K562 (cell line): ENCODE data around the gene RNF222. TPM values are rescaled to one million over a fixed set of nuclear protein-coding genes. Genes with fewer than 3 reads are reported as not detected.

Source experiments
- ATF7 ChIP-seq: fragments of 450-650 bp; IDR thresholded peaks from 2 replicates; pipeline ENCODE4 v1.7.1; 2014; ENCODE audit warnings: mild to moderate bottlenecking, moderate library complexity
- CBX5 ChIP-seq: IDR thresholded peaks from 2 replicates; pipeline ENCODE4 v1.6.1; 2014; ENCODE audit warnings: low read depth, borderline replicate concordance
- CGGBP1 ChIP-seq: fragments of 250-450 bp; sonication (Bioruptor Pico); IDR thresholded peaks from 2 replicates; pipeline ENCODE4 v1.9.0; 2021; ENCODE audit warnings: mild to moderate bottlenecking
- CREB1 ChIP-seq, 2 experiments: sonication (generic) in 1 of 2; formaldehyde crosslinking in 1 of 2; IDR thresholded peaks; 2 replicates each; pipeline versions ENCODE4 v1.6.1 to v1.8.0; 2012 to 2022; ENCODE audit warnings: inconsistent platforms in 1 of 2, mild to moderate bottlenecking in 1 of 2, missing genetic modification reagents in 1 of 2, moderate library complexity in 1 of 2
- HMGN3 ChIP-seq: IDR thresholded peaks from 2 replicates; pipeline ENCODE4 v1.6.1; 2011; ENCODE audit warnings: borderline replicate concordance, low read depth, mild to moderate bottlenecking, mixed read lengths, low read length; ENCODE audit not compliant: insufficient read length; ENCODE audit errors: extremely low read depth
- MBD2 ChIP-seq: sonication (generic); IDR thresholded peaks from 2 replicates; pipeline ENCODE4 v1.6.1; 2016; ENCODE audit warnings: low read depth, borderline replicate concordance
- MEF2A ChIP-seq: IDR thresholded peaks from 2 replicates; pipeline ENCODE4 v1.6.1; 2011; ENCODE audit warnings: low read depth, mild to moderate bottlenecking, low read length, moderate library complexity; ENCODE audit not compliant: control insufficient read depth
- MTF1 ChIP-seq: fragments of 250-450 bp; sonication (Bioruptor Pico); IDR thresholded peaks from 2 replicates; pipeline ENCODE4 v1.9.0; 2021; ENCODE audit warnings: moderate library complexity, mild to moderate bottlenecking, inconsistent platforms, borderline replicate concordance
- PATZ1 ChIP-seq: fragments of 250-450 bp; sonication (Bioruptor Pico); IDR thresholded peaks from 2 replicates; pipeline ENCODE4 v1.5.0; 2020; ENCODE audit warnings: mild to moderate bottlenecking, borderline replicate concordance
- PKNOX1 ChIP-seq: fragments of 450-650 bp; IDR thresholded peaks from 2 replicates; pipeline ENCODE4 v1.6.1; 2016
- PML ChIP-seq: IDR thresholded peaks from 2 replicates; pipeline ENCODE4 v1.6.1; 2012; ENCODE audit warnings: low read length, inconsistent platforms
- POLR2AphosphoS5 ChIP-seq: IDR thresholded peaks from 2 replicates; pipeline ENCODE4 v1.6.1; 2011; ENCODE audit warnings: mild to moderate bottlenecking, low read depth, low read length, moderate library complexity; ENCODE audit not compliant: control insufficient read depth, insufficient read depth
- SP2 ChIP-seq: IDR thresholded peaks from 2 replicates; pipeline ENCODE4 v1.6.1; 2011; ENCODE audit warnings: mild to moderate bottlenecking, low read depth, low read length, moderate library complexity; ENCODE audit not compliant: poor library complexity, severe bottlenecking; ENCODE audit errors: extremely low read depth
- SRSF7 ChIP-seq: fragments of 200-400 bp; formaldehyde crosslinking; optimal IDR thresholded peaks from 2 replicates; pipeline ENCODE3; 2017; ENCODE audit warnings: mild to moderate bottlenecking, low read depth, low read length
- STAT5A ChIP-seq: IDR thresholded peaks from 2 replicates; pipeline ENCODE4 v1.6.1; 2012; ENCODE audit warnings: low read length, inconsistent platforms, borderline replicate concordance
- TRIM28 ChIP-seq: fragments of 450-650 bp; IDR thresholded peaks from 2 replicates; pipeline ENCODE4 v1.6.1; 2017
- TSHZ1 ChIP-seq: fragments of 250-450 bp; sonication (Bioruptor Pico); IDR thresholded peaks from 2 replicates; pipeline ENCODE4 v1.4.0; 2020; ENCODE audit warnings: mild to moderate bottlenecking, moderate library complexity
- YY1 ChIP-seq, 3 experiments: IDR thresholded peaks; 2 replicates each; pipeline ENCODE4 v1.6.1; 2011; ENCODE audit warnings: low read length in 2 of 3, mild to moderate bottlenecking in 2 of 3, moderate library complexity in 2 of 3, borderline replicate concordance in 1 of 3, control low read depth in 1 of 3, low read depth in 1 of 3; ENCODE audit not compliant: insufficient read depth in 3 of 3, insufficient replicate concordance in 2 of 3, control insufficient read depth in 1 of 3, insufficient read length in 1 of 3; ENCODE audit errors: extremely low read depth in 1 of 3
- ZKSCAN1 ChIP-seq: fragments of 150-350 bp; IDR thresholded peaks from 2 replicates; pipeline ENCODE4 v1.6.1; 2016; ENCODE audit warnings: low read depth, low read length
- polyA plus RNA-seq, 8 experiments: library from polyadenylated mRNA; depleted of rRNA in 4 of 8; stranded (reverse) in 5 of 8; unstranded in 3 of 8; fragments of >200 nt; fragmentation: Nextera tagmentation in 2 of 8; fragmentation: Illumina TruSeq in 1 of 8; extraction: Ambion mirVana in 2 of 8; extraction: Trizol in 1 of 8; gene quantifications; 2 replicates each; pipeline versions ENCODE4 v1.2.1 to v1.2.3, GENCODE V29; 2011 to 2014; ENCODE audit warnings: inconsistent platforms in 1 of 8, missing spikeins in 1 of 8
- total RNA-seq, 7 experiments: library from RNA; depleted of rRNA in 6 of 7; stranded (reverse); fragments of >200 nt in 6 of 7; fragmentation: Illumina TruSeq in 2 of 7; extraction: Trizol in 2 of 7; gene quantifications; 2 replicates each; pipeline versions ENCODE4 v1.2.1 to v1.2.3, GENCODE V29; 2011 to 2021; ENCODE audit warnings: low replicate concordance in 1 of 7

Gene RNF222
- total and polyA plus RNA-seq, 9 of the 15 experiments (the other 6 are each of a cell fraction or from before 2014, with no cell fraction given), result not detected

GRCh38 chr17:8435245-8436168, 37.9 kb upstream of the RNF222 start, which contains the start of gene NDEL1 (continued):
- TF ChIP-seq PKNOX1 (peak; percentile 40; the same call in 1 of the 2 replicates), SP2 (no peak), CGGBP1 (no peak; the same call in 1 of the 2 replicates), STAT5A (no peak), POLR2AphosphoS5 (peak; percentile 69), PML (0 out of 2 replicates have a peak, but pooled peaks have one; percentile 52), PATZ1 (CRISPR knock-in tag) (no peak), TRIM28 (no peak), SRSF7 (no peak), CREB1 (IDR thresholded peaks at IDR 0.05) (peak; percentile 80), CREB1 (CRISPR knock-in tag; IDR thresholded peaks at IDR 0.05) (peak; percentile 79), MBD2 (peak; percentile 55; the same call in 1 of the 2 replicates), TSHZ1 (CRISPR knock-in tag) (no peak), YY1 (IDR thresholded peaks at IDR 0.05; ENCODE audit: borderline replicate concordance in 1 of 3, control insufficient read depth in 1 of 3, extremely low read depth in 1 of 3, insufficient read depth in 3 of 3, insufficient read length in 1 of 3, insufficient replicate concordance in 2 of 3, low read depth in 1 of 3, low read length in 2 of 3) (peak in 2 of 3 experiments; percentile 65 to 69), CBX5 (no peak), HMGN3 (peak; percentile 54), MEF2A (no peak), MTF1 (no peak), ZKSCAN1 (no peak), ATF7 (peak; percentile 16; the same call in 1 of the 2 replicates)
